K562 (cell line): ENCODE data around the gene LUC7L. TPM values are rescaled to one million over a fixed set of nuclear protein-coding genes. Genes with fewer than 3 reads are reported as not detected.
A peak's percentile ranks its signal among the peaks of the same experiment; 100 is the strongest.
"Not testable (repeated sequence)": the region's sequence is repeated elsewhere in the genome, so short reads cannot be mapped to it uniquely, and the experiment has no call there.

Experiments
- ATAC-seq: fragments of 200-7000 bp; cut with Tn5 transposase; 3 replicates; pipeline ENCODE4 v1.9.1; 2020; ENCODE audit warnings: moderate library complexity
- BruUV-seq: library from RNA; stranded (reverse); fragments of 400-500 nt; replicated peaks from 2 replicates; lab custom pipeline; 2021; lab: Mats Ljungman, UMichigan
- CTCF ChIA-PET: fragments of 300-600 bp; formaldehyde crosslinking; extraction: SDS; loops from one replicate; lab custom pipeline; 2021; ENCODE audit warnings: low intra/inter-chr PET ratio; lab: Yijun Ruan, JAX
- POLR2A ChIA-PET: fragments of 300-600, 350-650 bp; sonication (Branson Sonifier 250); formaldehyde crosslinking; extraction: SDS; loops from one replicate; lab custom pipeline; 2021; ENCODE audit warnings: antibody characterized with exemption, inconsistent platforms; lab: Yijun Ruan, JAX
- DNase-seq, 4 experiments: peaks; one replicate each; pipeline versions ENCODE4 v3.0.0 to v3.0.0-alpha.2; 2011 to 2018; ENCODE audit warnings: low spot score in 3 of 4, mixed read lengths in 3 of 4; ENCODE audit errors: extremely low read depth in 1 of 4
- FAIRE-seq: peaks from 2 replicates; lab custom pipeline; 2011; peaks lifted over from hg19 to GRCh38; lab: Jason Lieb, UNC
- H2AFZ ChIP-seq: 2 replicates; pipeline ENCODE4 v1.6.0; 2011; ENCODE audit warnings: low read depth, low read length, control low read depth, inconsistent platforms
- H3K27ac ChIP-seq: fragments of 200-600 bp; 3 replicates; pipeline ENCODE4 v1.8.0; 2011; ENCODE audit warnings: low read depth, mild to moderate bottlenecking, control low read depth, inconsistent platforms, low read length, moderate library complexity, mixed read lengths; ENCODE audit errors: extremely low read depth
- H3K27me3 ChIP-seq, 2 experiments: fragments of 300-600 bp in 1 of 2; 2 replicates in 1 of 2; 3 replicates in 1 of 2; pipeline versions ENCODE4 v1.6.0 to v1.8.0; 2011; ENCODE audit warnings: inconsistent platforms in 2 of 2, low read length in 2 of 2, mild to moderate bottlenecking in 1 of 2, mixed read lengths in 1 of 2, moderate library complexity in 1 of 2; ENCODE audit not compliant: control insufficient read depth in 2 of 2, insufficient read depth in 2 of 2
- H3K36me3 ChIP-seq: fragments of 300-600 bp; 3 replicates; pipeline ENCODE4 v1.8.0; 2011; ENCODE audit warnings: mild to moderate bottlenecking, low read length, inconsistent platforms; ENCODE audit not compliant: control insufficient read depth, insufficient read depth
- H3K4me1 ChIP-seq, 2 experiments: fragments of 200-600 bp in 1 of 2; replicated peaks in 1 of 2; 2 replicates in 1 of 2; 3 replicates in 1 of 2; pipeline versions ENCODE4 v1.5.1 to v1.8.0; 2011; ENCODE audit warnings: inconsistent platforms in 2 of 2, low read length in 2 of 2, mild to moderate bottlenecking in 1 of 2, mixed read lengths in 1 of 2, moderate library complexity in 1 of 2; ENCODE audit not compliant: control insufficient read depth in 2 of 2, insufficient read depth in 2 of 2
- H3K4me2 ChIP-seq: 2 replicates; pipeline ENCODE4 v1.6.1; 2011; ENCODE audit warnings: low read length, control low read depth, inconsistent platforms, mixed read lengths; ENCODE audit not compliant: insufficient read depth
- H3K4me3 ChIP-seq: fragments of 200-600 bp; sonication (generic), shearing (Covaris generic); 2 replicates; pipeline ENCODE4 v1.5.1; 2016; ENCODE audit warnings: control low read depth, inconsistent platforms
- H3K79me2 ChIP-seq: fragments of 200-600 bp; 3 replicates; pipeline ENCODE4 v1.8.0; 2011; ENCODE audit warnings: low read length, inconsistent platforms; ENCODE audit not compliant: control insufficient read depth, insufficient read depth
- H3K9ac ChIP-seq, 2 experiments: 2 replicates each; pipeline versions ENCODE4 v1.6.0 to v1.6.1; 2011; ENCODE audit warnings: low read depth in 2 of 2, low read length in 2 of 2, control low read depth in 1 of 2, inconsistent platforms in 1 of 2, mild to moderate bottlenecking in 1 of 2, mixed read lengths in 1 of 2; ENCODE audit not compliant: insufficient read depth in 1 of 2
- H3K9me1 ChIP-seq: one replicate; pipeline ENCODE4 v1.6.0; 2011; ENCODE audit warnings: inconsistent platforms, mild to moderate bottlenecking, low read length, moderate library complexity; ENCODE audit not compliant: control insufficient read depth, insufficient read depth
- H3K9me3 ChIP-seq: replicated peaks from 2 replicates; pipeline ENCODE4 v1.5.1; 2011; ENCODE audit warnings: low read depth, low read length, inconsistent platforms; ENCODE audit not compliant: control insufficient read depth, insufficient read depth
- H4K20me1 ChIP-seq: replicated peaks from 2 replicates; pipeline ENCODE4 v1.6.1; 2011; ENCODE audit warnings: low read length, inconsistent platforms, mixed read lengths; ENCODE audit not compliant: control insufficient read depth, insufficient read depth
- CEBPB ChIP-seq: fragments of 450-650 bp; IDR thresholded peaks from 2 replicates; pipeline ENCODE4 v1.6.1; 2016; ENCODE audit warnings: missing genetic modification characterization, missing compliant biosample characterization
- WGBS: fragments of 100-300 bp; shearing (Covaris generic); methylation state at CpG from one replicate; pipeline ENCODE4 v1.1.6; 2016; ENCODE audit warnings: low coverage, mixed read lengths; ENCODE audit not compliant: insufficient coverage; ENCODE audit errors: missing lambda C conversion rate; 5-methylcytosine and 5-hydroxymethylcytosine counted together
- in situ Hi-C: fragments of 300-500 bp; cut with MboI; formaldehyde crosslinking; loops from 4 replicates; pipeline ENCODE4 v1.15.0; 2018; ENCODE audit warnings: inconsistent platforms, mixed read lengths
- intact Hi-C: fragments of 100-400 bp; cut with micrococcal nuclease; formaldehyde crosslinking; loops from 2 replicates; pipeline ENCODE4 v1.14.2; 2022
- polyA plus RNA-seq, 8 experiments: library from polyadenylated mRNA; depleted of rRNA in 4 of 8; stranded (reverse) in 5 of 8; unstranded in 3 of 8; fragments of >200 nt; fragmentation: Nextera tagmentation in 2 of 8; fragmentation: Illumina TruSeq in 1 of 8; extraction: Ambion mirVana in 2 of 8; extraction: Trizol in 1 of 8; gene quantifications; 2 replicates each; pipeline versions ENCODE4 v1.2.1 to v1.2.3, GENCODE V29; 2011 to 2014; ENCODE audit warnings: inconsistent platforms in 1 of 8, missing spikeins in 1 of 8
- total RNA-seq, 7 experiments: library from RNA; depleted of rRNA in 6 of 7; stranded (reverse); fragments of >200 nt in 6 of 7; fragmentation: Illumina TruSeq in 2 of 7; extraction: Trizol in 2 of 7; gene quantifications; 2 replicates each; pipeline versions ENCODE4 v1.2.1 to v1.2.3, GENCODE V29; 2011 to 2021; ENCODE audit warnings: low replicate concordance in 1 of 7

The LUC7L gene
- total and polyA plus RNA-seq, 9 of the 15 experiments (the other 6 are each of a cell fraction or from before 2014, with no cell fraction given), result 1.7 to 93.3 (median 59.5) TPM

GRCh38 chr16:163696-164095 lies 65.6 kb downstream of the LUC7L start:
- H2AFZ ChIP-seq, H3K9me3 ChIP-seq, H3K36me3 ChIP-seq, H3K9me1 ChIP-seq, in situ Hi-C loops, POLR2A ChIA-PET, intact Hi-C loops, H3K4me3 ChIP-seq, H3K27me3 ChIP-seq, H3K27ac ChIP-seq, H3K79me2 ChIP-seq, H3K4me2 ChIP-seq, CTCF ChIA-PET, BruUV-seq, H4K20me1 ChIP-seq: not testable (repeated sequence)
- FAIRE-seq (peak; percentile 93), DNase-seq (peak in 2 of 4 experiments; percentile 10 to 14), ATAC-seq (peak; percentile 71)
- peak; percentile 82 for TF ChIP-seq CEBPB (tag)
- Histone ChIP-seq H3K4me1 (peaks cover 6 to 71% of the 10 kb centered on the region in 2 experiments; a peak in 4 of 5 replicates), H3K9ac (peak overlapping the region in 1 of 2 experiments; percentile 36; a peak in 1 of 4 replicates)
- WGBS, result 17% methylated on average over 1 of the region's 3 CpGs

- H3K36me3 ChIP-seq, H3K4me2 ChIP-seq, H3K79me2 ChIP-seq, H3K27ac ChIP-seq, H4K20me1 ChIP-seq, intact Hi-C loops, H3K27me3 ChIP-seq, DNase-seq, BruUV-seq, ATAC-seq, H2AFZ ChIP-seq, H3K4me3 ChIP-seq, FAIRE-seq, H3K9me3 ChIP-seq, in situ Hi-C loops, CTCF ChIA-PET, H3K9ac ChIP-seq, H3K9me1 ChIP-seq: not testable (repeated sequence)
- H3K4me1 ChIP-seq, result peaks cover 3 to 66% of the 10 kb centered on the region in 2 experiments; a peak in 4 of 5 replicates
- WGBS, result 91% methylated on average over 4 of the region's 10 CpGs
- POLR2A ChIA-PET, result interaction anchor here (0.6 kb wide), 1 partner anchor 12 kb away, joined by 4 read pairs; no protein-coding TSS in a partner anchor
Observed at GRCh38 chr16:163139-163538, 66.1 kb downstream of the LUC7L start.
